ENCODE data around the gene HPCAL1. TPM values are rescaled to one million over a fixed set of nuclear protein-coding genes. Genes with fewer than 3 reads are reported as not detected.

Gene HPCAL1
- total and polyA plus RNA-seq, 4 donors, result 122 to 147 (median 136) TPM

DNA sequence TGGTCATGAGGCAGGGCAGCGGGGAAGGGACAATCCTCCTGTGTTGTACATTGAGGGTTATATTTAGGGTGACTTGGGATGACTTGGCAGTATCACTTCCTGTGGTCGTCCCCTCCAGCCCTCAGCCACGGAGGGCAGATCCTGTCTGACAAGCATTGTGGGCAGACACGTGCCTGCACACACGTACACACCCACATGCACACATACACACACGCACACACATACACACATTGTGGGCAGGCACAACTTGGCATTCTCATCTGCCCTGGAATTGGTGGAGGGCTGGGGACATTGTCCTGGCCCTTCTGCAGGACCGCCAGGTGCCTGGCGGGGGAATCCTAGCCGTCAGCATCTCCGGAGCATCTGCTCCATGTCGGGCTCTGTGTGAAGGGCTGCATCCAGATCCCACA is 97.9 kb downstream of the HPCAL1 start:
- no peak overlapping the region for H3K9ac ChIP-seq (ENCODE audit: insufficient read depth in 1 of 2, low read length in 2 of 2)
- H3K9me3 ChIP-seq (ENCODE audit: control insufficient read depth in 4 of 4, insufficient read depth in 3 of 4, low read length in 3 of 4), result no peaks in the 10 kb centered on the region
- TF ChIP-seq, protein P1, sequence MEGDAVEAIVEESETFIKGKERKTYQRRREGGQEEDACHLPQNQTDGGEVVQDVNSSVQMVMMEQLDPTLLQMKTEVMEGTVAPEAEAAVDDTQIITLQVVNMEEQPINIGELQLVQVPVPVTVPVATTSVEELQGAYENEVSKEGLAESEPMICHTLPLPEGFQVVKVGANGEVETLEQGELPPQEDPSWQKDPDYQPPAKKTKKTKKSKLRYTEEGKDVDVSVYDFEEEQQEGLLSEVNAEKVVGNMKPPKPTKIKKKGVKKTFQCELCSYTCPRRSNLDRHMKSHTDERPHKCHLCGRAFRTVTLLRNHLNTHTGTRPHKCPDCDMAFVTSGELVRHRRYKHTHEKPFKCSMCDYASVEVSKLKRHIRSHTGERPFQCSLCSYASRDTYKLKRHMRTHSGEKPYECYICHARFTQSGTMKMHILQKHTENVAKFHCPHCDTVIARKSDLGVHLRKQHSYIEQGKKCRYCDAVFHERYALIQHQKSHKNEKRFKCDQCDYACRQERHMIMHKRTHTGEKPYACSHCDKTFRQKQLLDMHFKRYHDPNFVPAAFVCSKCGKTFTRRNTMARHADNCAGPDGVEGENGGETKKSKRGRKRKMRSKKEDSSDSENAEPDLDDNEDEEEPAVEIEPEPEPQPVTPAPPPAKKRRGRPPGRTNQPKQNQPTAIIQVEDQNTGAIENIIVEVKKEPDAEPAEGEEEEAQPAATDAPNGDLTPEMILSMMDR (IDR thresholded peaks at IDR 0.05; ENCODE audit: control extremely low read depth, extremely low read depth), result no peak
- H3K4me3 ChIP-seq, result no peak overlapping the region
- DNase-seq (no peak), ATAC-seq (ENCODE audit: insufficient read depth, low FRiP score) (peak; percentile 37)
- WGBS, 2 donors, result 40 to 49% methylated on average over 11 of the region's 11 CpGs
- H3K4me1 ChIP-seq (ENCODE audit: control insufficient read depth in 5 of 5, insufficient read depth in 5 of 5, low read length in 5 of 5), result peaks cover 0 to 58% (median 7%) of the 10 kb centered on the region in 5 donors
- peak overlapping the region; percentile 4 to 84 for H3K27ac ChIP-seq (ENCODE audit: low read depth in 1 of 2, low read length in 1 of 2)
- H3K36me3 ChIP-seq (ENCODE audit: control insufficient read depth in 4 of 4, insufficient read depth in 4 of 4, low read length in 4 of 4), result peaks cover 0 to 5% (median 1%) of the 10 kb centered on the region in 4 donors
- H3K27me3 ChIP-seq (ENCODE audit: control insufficient read depth in 3 of 3, insufficient read depth in 3 of 3, low read length in 2 of 3), result no peaks in the 10 kb centered on the region

DNA sequence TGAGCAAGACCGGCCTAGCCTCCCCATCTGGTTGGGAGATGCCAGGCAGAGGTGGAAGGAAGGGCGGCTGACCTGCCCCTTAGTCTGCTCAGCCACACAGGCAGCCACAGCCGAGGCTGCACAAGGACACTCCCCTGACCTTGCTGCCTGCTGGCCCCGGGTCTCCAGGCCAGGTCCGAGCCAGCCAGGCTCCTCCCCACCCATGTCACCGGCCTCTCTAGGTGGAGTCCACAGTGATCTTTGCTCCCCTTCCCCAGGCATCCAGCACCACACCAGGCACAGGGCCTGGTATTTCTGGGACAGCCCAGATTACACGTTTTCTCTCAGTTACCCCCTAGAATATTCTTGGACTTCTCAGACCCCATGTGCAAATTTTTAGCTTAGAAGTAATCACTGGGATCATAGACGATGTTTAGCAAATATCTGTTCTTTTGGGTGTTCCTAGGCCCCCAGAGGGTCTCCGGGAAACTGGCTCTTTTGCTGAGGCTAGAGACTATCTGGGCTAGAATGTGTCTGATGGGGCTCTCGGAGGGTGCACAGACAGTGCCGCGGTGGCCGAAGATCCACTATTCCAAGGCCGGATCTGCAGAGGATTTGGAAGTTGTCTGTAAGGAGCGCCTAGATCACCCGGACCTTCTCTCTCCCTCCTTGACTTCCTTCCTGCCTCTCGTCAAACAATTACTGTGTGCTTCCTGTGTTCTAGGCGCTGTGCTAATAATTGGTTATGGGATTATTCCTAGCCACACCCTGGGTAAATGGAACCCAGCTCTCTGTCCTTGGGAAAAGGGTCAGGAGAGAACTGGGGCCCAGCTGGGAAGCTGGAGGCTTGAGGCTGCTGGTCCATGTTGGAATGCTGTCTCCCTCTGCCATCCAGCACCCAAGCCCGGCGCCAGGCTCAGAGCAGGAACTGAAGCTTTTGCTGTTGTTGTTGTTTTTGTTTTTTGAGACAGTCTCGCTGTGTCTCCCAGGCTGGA is 98.6 kb downstream of the HPCAL1 start:
- H3K36me3 ChIP-seq (ENCODE audit: control insufficient read depth in 4 of 4, insufficient read depth in 4 of 4, low read length in 4 of 4), result peaks cover 0 to 5% (median 2%) of the 10 kb centered on the region in 4 donors
- DNase-seq (no peak), ATAC-seq (ENCODE audit: insufficient read depth, low FRiP score) (no peak)
- H3K9ac ChIP-seq (ENCODE audit: insufficient read depth in 1 of 2, low read length in 2 of 2), result no peak overlapping the region
- peaks cover 0 to 62% (median 10%) of the 10 kb centered on the region in 5 donors for H3K4me1 ChIP-seq (ENCODE audit: control insufficient read depth in 5 of 5, insufficient read depth in 5 of 5, low read length in 5 of 5)
- no peaks in the 10 kb centered on the region for H3K9me3 ChIP-seq (ENCODE audit: control insufficient read depth in 4 of 4, insufficient read depth in 3 of 4, low read length in 3 of 4)
- no peaks in the 10 kb centered on the region for H3K27me3 ChIP-seq (ENCODE audit: control insufficient read depth in 3 of 3, insufficient read depth in 3 of 3, low read length in 2 of 3)
- H3K4me3 ChIP-seq, result no peak overlapping the region
- TF ChIP-seq, protein P1 (IDR thresholded peaks at IDR 0.05; ENCODE audit: control extremely low read depth, extremely low read depth), result no peak
- WGBS, 2 donors, result 51 to 58% methylated on average over 21 of the region's 21 CpGs
- H3K27ac ChIP-seq (ENCODE audit: low read depth in 1 of 2, low read length in 1 of 2), result peak overlapping the region; percentile 58 to 84

DNA sequence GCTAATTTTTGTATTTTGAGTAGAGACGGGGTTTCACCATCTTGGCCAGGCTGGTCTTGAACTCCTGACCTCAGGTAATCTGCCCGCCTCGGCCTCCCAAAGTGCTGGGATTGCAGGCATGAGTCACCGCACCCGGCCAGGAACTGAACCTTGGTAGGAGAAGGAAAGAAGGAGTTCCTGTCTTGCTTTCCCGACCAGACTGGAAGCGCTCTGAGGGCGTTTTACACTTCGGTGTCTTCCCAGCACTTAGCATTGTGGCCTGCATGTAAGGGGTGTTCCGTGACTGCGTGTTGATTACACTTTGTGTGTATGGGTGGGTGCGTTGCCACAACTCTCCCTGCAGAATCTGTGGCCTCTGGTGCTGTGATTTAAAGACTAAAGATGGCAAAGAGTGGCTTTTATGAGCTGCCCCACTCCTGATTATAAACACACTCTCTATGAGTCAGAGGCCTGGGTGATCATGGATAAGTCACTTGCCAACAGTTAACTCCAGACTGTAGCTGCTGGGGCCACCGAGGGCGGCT is 99.4 kb downstream of the HPCAL1 start:
- TF ChIP-seq, protein P1 (IDR thresholded peaks at IDR 0.05; ENCODE audit: control extremely low read depth, extremely low read depth), result no peak
- no peak overlapping the region for H3K27ac ChIP-seq (ENCODE audit: low read depth in 1 of 2, low read length in 1 of 2)

More for the DNA sequence above, 99.4 kb downstream of the HPCAL1 start:
- DNase-seq, result no peak
- H3K4me1 ChIP-seq (ENCODE audit: control insufficient read depth in 5 of 5, insufficient read depth in 5 of 5, low read length in 5 of 5), result peaks cover 0 to 58% (median 10%) of the 10 kb centered on the region in 5 donors
- no peaks in the 10 kb centered on the region for H3K9me3 ChIP-seq (ENCODE audit: control insufficient read depth in 4 of 4, insufficient read depth in 3 of 4, low read length in 3 of 4)
- 79 to 80% methylated on average over 14 of the region's 14 CpGs for WGBS, 2 donors
- no peak overlapping the region for H3K9ac ChIP-seq (ENCODE audit: insufficient read depth in 1 of 2, low read length in 2 of 2)
- no peaks in the 10 kb centered on the region for H3K27me3 ChIP-seq (ENCODE audit: control insufficient read depth in 3 of 3, insufficient read depth in 3 of 3, low read length in 2 of 3)
- peaks cover 0 to 5% (median 2%) of the 10 kb centered on the region in 4 donors for H3K36me3 ChIP-seq (ENCODE audit: control insufficient read depth in 4 of 4, insufficient read depth in 4 of 4, low read length in 4 of 4)
- no peak overlapping the region for H3K4me3 ChIP-seq
- ATAC-seq (ENCODE audit: insufficient read depth, low FRiP score), result no peak
